Testis (tissue), 2 donors: ENCODE measurements around the gene NFIL3.

Source experiments
- CTCF ChIP-seq, 3 experiments: fragments of 450-650 bp in 2 of 3; fragments of 200-600 bp in 1 of 3; sonication (generic) in 1 of 3; IDR thresholded peaks; one replicate each; pipeline ENCODE4 v1.5.1; 2016 to 2019; ENCODE audit warnings: antibody characterized with exemption in 3 of 3, mild to moderate bottlenecking in 2 of 3, moderate library complexity in 1 of 3
- POLR2A ChIP-seq: fragments of 450-650 bp; IDR thresholded peaks from one replicate; pipeline ENCODE4 v1.6.1; 2017; ENCODE audit warnings: antibody characterized with exemption, mild to moderate bottlenecking, moderate library complexity

GRCh38 chr9:91374939-91375338 is 48.7 kb downstream of the NFIL3 start:
- TF ChIP-seq POLR2A (no peak), CTCF (IDR thresholded peaks at IDR 0.05) (no peak)
